Nephron (organoid): ENCODE measurements around the gene KIF3B.
"Not testable (repeated sequence)": the region's sequence is repeated elsewhere in the genome, so short reads cannot be mapped to it uniquely, and the experiment has no call there.

Source experiments
- H3K27ac Mint-ChIP-seq, 3 experiments: 2 replicates each; pipeline ENCODE4 v1.8.0; 2020; ENCODE audit warnings: mixed read lengths in 3 of 3, mild to moderate bottlenecking in 2 of 3, moderate library complexity in 1 of 3
- H3K27me3 Mint-ChIP-seq: 2 replicates; pipeline ENCODE4 v1.8.0; 2021; ENCODE audit warnings: low read depth, mild to moderate bottlenecking, moderate library complexity, mixed read lengths
- H3K36me3 Mint-ChIP-seq: 2 replicates; pipeline ENCODE4 v1.8.0; 2020; ENCODE audit warnings: low read depth, mixed read lengths
- H3K4me1 Mint-ChIP-seq: 2 replicates; pipeline ENCODE4 v1.8.0; 2020; ENCODE audit warnings: mixed read lengths
- H3K4me3 Mint-ChIP-seq, 3 experiments: 2 replicates each; pipeline ENCODE4 v1.8.0; 2020; ENCODE audit warnings: mild to moderate bottlenecking in 3 of 3, mixed read lengths in 3 of 3, moderate library complexity in 2 of 3
- H3K9me3 Mint-ChIP-seq: 2 replicates; pipeline ENCODE4 v1.8.0; 2020; ENCODE audit warnings: mixed read lengths
- TF ChIP-seq, protein P1 (sequence below), 3 experiments: fragments of 200-600 bp; sonication (generic); IDR thresholded peaks; one replicate each; pipeline ENCODE4 v1.5.0; 2021; ENCODE audit warnings: antibody characterized with exemption in 3 of 3; ENCODE audit not compliant: unreplicated experiment in 3 of 3

Gene KIF3B

DNA sequence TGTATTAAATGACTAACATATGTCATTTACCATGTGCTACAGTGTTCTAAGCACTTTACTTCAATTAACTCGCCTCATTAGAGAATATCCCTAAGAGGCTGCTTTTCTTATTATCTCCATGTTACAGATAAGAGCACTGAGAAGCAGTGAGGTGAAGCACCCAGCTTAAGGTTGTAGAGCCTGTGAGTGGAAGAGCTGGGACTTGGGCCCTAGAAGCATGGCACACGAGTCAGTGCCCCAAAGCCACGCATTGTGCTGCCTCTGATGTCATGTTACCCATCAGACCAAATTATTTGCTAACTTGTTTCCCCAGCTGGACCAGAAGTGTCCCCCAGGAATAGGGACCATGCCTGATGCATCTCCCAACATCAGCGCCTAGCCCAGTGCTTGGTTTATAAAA lies 35.6 kb upstream of the KIF3B start:
- Mint-ChIP-seq H3K4me1 (no peaks in the 10 kb centered on the region), H3K27ac (no peak overlapping the region), H3K9me3 (no peaks in the 10 kb centered on the region), H3K36me3 (peaks cover 3% of the 10 kb centered on the region), H3K27me3 (peaks cover 1% of the 10 kb centered on the region), H3K4me3 (no peak overlapping the region)
- TF ChIP-seq, protein P1, sequence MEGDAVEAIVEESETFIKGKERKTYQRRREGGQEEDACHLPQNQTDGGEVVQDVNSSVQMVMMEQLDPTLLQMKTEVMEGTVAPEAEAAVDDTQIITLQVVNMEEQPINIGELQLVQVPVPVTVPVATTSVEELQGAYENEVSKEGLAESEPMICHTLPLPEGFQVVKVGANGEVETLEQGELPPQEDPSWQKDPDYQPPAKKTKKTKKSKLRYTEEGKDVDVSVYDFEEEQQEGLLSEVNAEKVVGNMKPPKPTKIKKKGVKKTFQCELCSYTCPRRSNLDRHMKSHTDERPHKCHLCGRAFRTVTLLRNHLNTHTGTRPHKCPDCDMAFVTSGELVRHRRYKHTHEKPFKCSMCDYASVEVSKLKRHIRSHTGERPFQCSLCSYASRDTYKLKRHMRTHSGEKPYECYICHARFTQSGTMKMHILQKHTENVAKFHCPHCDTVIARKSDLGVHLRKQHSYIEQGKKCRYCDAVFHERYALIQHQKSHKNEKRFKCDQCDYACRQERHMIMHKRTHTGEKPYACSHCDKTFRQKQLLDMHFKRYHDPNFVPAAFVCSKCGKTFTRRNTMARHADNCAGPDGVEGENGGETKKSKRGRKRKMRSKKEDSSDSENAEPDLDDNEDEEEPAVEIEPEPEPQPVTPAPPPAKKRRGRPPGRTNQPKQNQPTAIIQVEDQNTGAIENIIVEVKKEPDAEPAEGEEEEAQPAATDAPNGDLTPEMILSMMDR (IDR thresholded peaks at IDR 0.05; ENCODE audit: unreplicated experiment in 3 of 3) = no peak

DNA sequence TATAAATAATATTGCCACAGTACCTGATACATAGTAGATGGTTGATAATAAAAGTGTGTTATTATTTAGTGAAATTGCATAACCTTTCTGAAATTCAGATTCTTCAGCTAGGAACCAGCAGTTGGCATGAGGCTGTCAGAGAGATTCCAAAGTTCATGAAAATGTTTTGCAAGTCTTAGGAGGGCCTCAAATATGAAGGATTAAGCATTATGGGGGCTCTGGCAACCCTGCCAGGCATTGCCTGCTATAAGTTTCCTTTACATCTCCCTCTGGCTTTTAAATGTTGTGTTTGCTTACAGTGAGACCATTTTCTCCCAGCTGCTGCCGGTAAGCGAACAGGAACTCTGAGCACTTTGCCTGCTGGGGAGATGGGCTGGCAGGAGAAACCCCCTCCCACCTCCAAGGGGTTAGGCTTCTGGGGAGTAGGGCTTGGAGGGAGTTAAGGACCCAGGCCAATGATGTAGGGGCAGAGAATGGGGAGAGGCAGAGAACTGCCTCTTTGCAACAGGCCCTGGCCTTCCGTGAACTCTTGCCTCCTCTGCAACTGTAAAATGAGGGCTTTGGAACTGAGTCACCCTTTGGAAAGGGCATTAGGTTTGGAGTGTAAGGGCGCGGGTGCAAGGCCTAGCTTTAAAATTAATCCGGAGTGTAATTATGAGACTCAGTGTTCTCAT lies 33.2 kb upstream of the KIF3B start:
- Mint-ChIP-seq H3K27ac (no peak overlapping the region), H3K36me3 (no peaks in the 10 kb centered on the region), H3K27me3 (peaks cover 8% of the 10 kb centered on the region), H3K9me3 (no peaks in the 10 kb centered on the region), H3K4me3 (no peak overlapping the region), H3K4me1 (no peaks in the 10 kb centered on the region)
- TF ChIP-seq, protein P1 (IDR thresholded peaks at IDR 0.05; ENCODE audit: unreplicated experiment in 3 of 3) = no peak

DNA sequence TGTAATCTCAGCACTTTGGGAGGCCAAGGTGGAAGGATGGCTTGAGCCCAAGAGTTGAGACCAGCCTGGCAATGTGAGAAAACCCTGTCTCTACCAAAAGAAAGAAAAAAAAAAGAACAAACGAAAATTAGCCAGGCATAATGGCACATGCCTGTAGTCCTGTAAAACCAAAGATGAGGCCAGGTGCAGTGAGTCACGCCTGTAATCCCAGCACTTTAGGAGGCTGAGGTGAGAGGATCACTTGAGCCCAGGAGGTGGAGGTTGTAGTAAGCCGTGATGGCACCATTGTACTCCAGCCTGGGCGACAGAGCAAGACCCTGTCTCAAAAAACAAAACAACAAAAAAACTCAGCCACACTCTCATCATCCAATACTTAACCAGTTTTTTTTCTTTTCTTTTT lies 32.5 kb upstream of the KIF3B start:
- Mint-ChIP-seq H3K4me1 (no peaks in the 10 kb centered on the region), H3K27ac (no peak overlapping the region), H3K27me3 (peaks cover 8% of the 10 kb centered on the region), H3K4me3 (no peak overlapping the region), H3K36me3 (no peaks in the 10 kb centered on the region), H3K9me3 (no peaks in the 10 kb centered on the region)
- TF ChIP-seq, protein P1 (IDR thresholded peaks at IDR 0.05; ENCODE audit: unreplicated experiment in 3 of 3) = no peak

DNA sequence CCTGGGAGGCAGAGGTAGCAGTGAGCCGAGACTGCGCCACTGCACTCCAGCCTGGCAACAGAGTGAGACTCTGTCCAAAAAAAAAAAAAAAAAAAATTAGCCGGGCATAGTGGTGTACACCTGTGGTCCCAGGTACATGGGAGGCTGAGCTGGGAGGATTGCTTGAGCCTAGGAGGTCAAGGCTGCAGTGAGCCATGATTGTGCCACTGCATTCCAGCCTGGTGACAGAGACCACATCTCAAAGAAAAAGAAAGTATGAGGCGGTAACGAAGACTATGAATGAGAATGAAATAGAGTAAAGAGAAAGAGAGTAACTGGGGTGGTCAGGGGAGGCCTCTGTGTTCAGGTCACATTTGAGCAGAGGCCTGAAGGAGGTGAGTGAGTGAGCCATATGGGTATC lies 31.2 kb upstream of the KIF3B start:
- not testable (repeated sequence) for H3K9me3 Mint-ChIP-seq, H3K4me1 Mint-ChIP-seq

DNA sequence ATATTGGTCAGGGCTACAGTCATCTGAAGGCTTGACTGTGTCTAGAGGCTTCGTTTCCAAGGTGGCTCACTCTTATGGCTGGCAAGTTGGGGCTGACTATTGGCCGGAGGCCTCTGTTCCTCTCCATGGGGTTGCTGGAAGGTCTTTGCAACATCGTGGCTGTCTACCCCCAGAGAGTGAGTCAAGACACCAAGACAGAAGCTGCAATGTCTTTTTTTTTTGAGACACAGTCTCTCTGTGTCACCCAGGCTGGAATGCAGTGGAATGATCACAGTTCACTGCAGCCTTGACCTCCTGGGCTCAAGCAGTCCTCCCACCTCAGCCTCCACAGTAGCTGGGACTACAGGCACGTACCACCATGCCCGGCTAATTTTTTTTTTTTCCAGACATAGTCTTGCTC lies 29.4 kb upstream of the KIF3B start:
- Mint-ChIP-seq H3K27ac (no peak overlapping the region), H3K36me3 (no peaks in the 10 kb centered on the region), H3K4me1 (no peaks in the 10 kb centered on the region), H3K4me3 (no peak overlapping the region), H3K9me3 (no peaks in the 10 kb centered on the region), H3K27me3 (peaks cover 11% of the 10 kb centered on the region)
- TF ChIP-seq, protein P1 (IDR thresholded peaks at IDR 0.05; ENCODE audit: unreplicated experiment in 3 of 3) = no peak

More for the DNA sequence above, 31.2 kb upstream of the KIF3B start:
- not testable (repeated sequence) for H3K27me3 Mint-ChIP-seq, H3K27ac Mint-ChIP-seq, H3K4me3 Mint-ChIP-seq, H3K36me3 Mint-ChIP-seq

DNA sequence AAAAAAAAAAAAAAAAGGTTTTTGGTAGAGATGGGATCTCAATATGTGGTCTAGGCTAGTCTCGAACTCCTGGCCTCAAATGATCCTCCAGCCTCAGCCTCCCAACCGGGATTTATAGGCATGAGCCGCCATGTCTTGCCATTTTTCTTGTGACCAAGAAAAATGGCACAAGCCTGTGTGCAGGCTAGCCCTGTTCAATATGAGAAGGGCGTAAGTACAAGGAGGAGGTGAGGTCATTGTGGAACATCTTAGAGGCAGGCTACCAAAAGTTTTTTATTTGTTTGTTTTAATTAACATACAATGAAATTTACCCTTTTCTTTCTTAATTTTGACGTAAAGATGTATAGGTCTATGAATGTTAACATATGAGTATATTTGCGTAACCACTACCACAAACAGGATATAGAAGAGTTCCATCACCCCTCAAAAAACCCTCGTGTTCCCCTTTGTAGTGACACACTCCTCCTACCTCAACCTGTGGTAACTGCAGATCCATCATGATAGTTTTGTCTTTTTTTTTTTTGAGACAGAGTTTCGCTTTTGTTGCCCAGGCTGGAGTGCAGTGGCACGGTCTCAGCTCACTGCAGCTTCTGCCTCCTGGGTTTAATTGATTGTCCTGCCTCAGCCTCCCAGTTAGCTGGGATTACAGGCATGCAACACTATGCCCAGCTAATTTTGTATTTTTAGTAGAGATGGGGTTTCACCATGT lies 28.3 kb upstream of the KIF3B start:
- no peaks in the 10 kb centered on the region for H3K36me3 Mint-ChIP-seq
- peaks cover 11% of the 10 kb centered on the region for H3K27me3 Mint-ChIP-seq
- no peak overlapping the region for H3K4me3 Mint-ChIP-seq
- no peaks in the 10 kb centered on the region for H3K4me1 Mint-ChIP-seq
- no peaks in the 10 kb centered on the region for H3K9me3 Mint-ChIP-seq
- no peak overlapping the region for H3K27ac Mint-ChIP-seq
- TF ChIP-seq, protein P1 (IDR thresholded peaks at IDR 0.05; ENCODE audit: unreplicated experiment in 3 of 3) = no peak
